Natural killer cell (primary cell): Measurements from ENCODE around the gene SH3TC2. TPM values are rescaled to one million over a fixed set of nuclear protein-coding genes. Genes with fewer than 3 reads are reported as not detected.

Source experiments
- ATAC-seq, 3 donors: fragments of 150-1000 bp in 2 of 3; fragments of 200-7000 bp in 1 of 3; cut with Tn5 transposase; 1 replicate in 1 of 3; 2 replicates in 2 of 3; pipeline ENCODE4 v1.10.0; 2021; ENCODE audit warnings: mild to moderate bottlenecking in 2 of 3, moderate library complexity in 2 of 3
- DNase-seq, 2 donors: peaks; one replicate each; pipeline versions ENCODE4 v3.0.0 to v3.0.0-alpha.2; 2013 to 2021; ENCODE audit warnings: mixed read lengths in 1 of 2
- H3K27ac ChIP-seq: one replicate; pipeline ENCODE4 v1.5.1; 2013; ENCODE audit warnings: mild to moderate bottlenecking, low read length
- H3K27me3 ChIP-seq: one replicate; pipeline ENCODE4 v1.6.1; 2013; ENCODE audit warnings: low read length; ENCODE audit not compliant: control insufficient read depth, insufficient read depth
- H3K36me3 ChIP-seq: one replicate; pipeline ENCODE4 v1.6.1; 2013; ENCODE audit warnings: low read length; ENCODE audit not compliant: control insufficient read depth, insufficient read depth
- H3K4me1 ChIP-seq: one replicate; pipeline ENCODE4 v1.6.1; 2013; ENCODE audit warnings: low read length; ENCODE audit not compliant: control insufficient read depth, insufficient read depth
- H3K4me3 ChIP-seq: one replicate; pipeline ENCODE4 v1.5.1; 2013; ENCODE audit warnings: low read length
- H3K9me3 ChIP-seq: one replicate; pipeline ENCODE4 v1.6.1; 2013; ENCODE audit warnings: low read length; ENCODE audit not compliant: control insufficient read depth, insufficient read depth
- H3K27ac Mint-ChIP-seq, 2 donors: one replicate each; pipeline ENCODE4 v1.8.0; 2022; ENCODE audit warnings: mild to moderate bottlenecking in 2 of 2, mixed read lengths in 2 of 2, moderate library complexity in 1 of 2
- H3K27me3 Mint-ChIP-seq, 2 donors: one replicate each; pipeline ENCODE4 v1.8.0; 2022; ENCODE audit warnings: low read depth in 2 of 2, mixed read lengths in 2 of 2
- H3K36me3 Mint-ChIP-seq: one replicate; pipeline ENCODE4 v1.8.0; 2022; ENCODE audit warnings: mixed read lengths
- H3K4me1 Mint-ChIP-seq, 2 donors: one replicate each; pipeline ENCODE4 v1.8.0; 2022; ENCODE audit warnings: mixed read lengths in 2 of 2
- H3K4me3 Mint-ChIP-seq: one replicate; pipeline ENCODE4 v1.8.0; 2022; ENCODE audit warnings: mild to moderate bottlenecking, moderate library complexity, mixed read lengths
- H3K9me3 Mint-ChIP-seq, 2 donors: one replicate each; pipeline ENCODE4 v1.8.0; 2022; ENCODE audit warnings: mixed read lengths in 2 of 2
- CTCF ChIP-seq: fragments of 200-600 bp; IDR thresholded peaks from one replicate; pipeline ENCODE4 v1.8.0; 2022; ENCODE audit warnings: antibody characterized with exemption
- WGBS: methylation state at CpG from one replicate; pipeline ENCODE4 v1.1.7; 2013; ENCODE audit warnings: missing lambda C conversion rate; ENCODE audit not compliant: insufficient coverage; 5-methylcytosine and 5-hydroxymethylcytosine counted together
- intact Hi-C: fragments of 100-400 bp; cut with micrococcal nuclease; formaldehyde crosslinking; loops from one replicate; pipeline ENCODE4 v1.14.2; 2022
- total RNA-seq, 4 donors: library from RNA; stranded (reverse); fragments of 120-200 nt in 1 of 4; gene quantifications; one replicate each; pipeline versions ENCODE4 v1.2.3 to v1.2.4, GENCODE V29; 2013 to 2022

Gene SH3TC2
- total RNA-seq, 3 donors from 2014 or later (not counting 1 experiment from before 2014, with no cell fraction given): 0.11 to 0.68 (median 0.58) TPM

GRCh38 chr5:149042865-149043264 is 20.0 kb downstream of the SH3TC2 start:
- TF ChIP-seq CTCF: no peak
- no peak overlapping the region for H3K4me3 ChIP-seq
- no CpG with 5 or more reads among the region's 1 CpG for WGBS
- DNase-seq (no peak), ATAC-seq (no peak)
- intact Hi-C loops: no loop called here
- H3K4me1 ChIP-seq: peaks cover 3% of the 10 kb centered on the region
- Mint-ChIP-seq H3K4me1 (peaks cover 6 to 8% of the 10 kb centered on the region in 2 donors), H3K4me3 (no peak overlapping the region), H3K36me3 (no peaks in the 10 kb centered on the region), H3K27ac (no peak overlapping the region), H3K9me3 (no peaks in the 10 kb centered on the region), H3K27me3 (peaks cover 6 to 14% of the 10 kb centered on the region in 2 donors)
- H3K27me3 ChIP-seq: no peaks in the 10 kb centered on the region
- no peaks in the 10 kb centered on the region for H3K9me3 ChIP-seq
- no peaks in the 10 kb centered on the region for H3K36me3 ChIP-seq
- H3K27ac ChIP-seq: no peak overlapping the region

GRCh38 chr5:149041242-149041641 is 21.6 kb downstream of the SH3TC2 start:
- no peak for DNase-seq
- Mint-ChIP-seq H3K9me3 (no peaks in the 10 kb centered on the region), H3K4me1 (peaks cover 17 to 24% of the 10 kb centered on the region in 2 donors), H3K27ac (no peak overlapping the region), H3K27me3 (peaks cover 6 to 10% of the 10 kb centered on the region in 2 donors), H3K36me3 (no peaks in the 10 kb centered on the region), H3K4me3 (no peak overlapping the region)
- 94% methylated on average over 5 of the region's 5 CpGs for WGBS
- no peak overlapping the region for H3K27ac ChIP-seq
- no peak for TF ChIP-seq CTCF
- H3K4me1 ChIP-seq: peaks cover 9% of the 10 kb centered on the region
- H3K36me3 ChIP-seq: no peaks in the 10 kb centered on the region
- no peaks in the 10 kb centered on the region for H3K27me3 ChIP-seq
- ATAC-seq: no peak
- no peaks in the 10 kb centered on the region for H3K9me3 ChIP-seq
- intact Hi-C loops: no loop called here
- no peak overlapping the region for H3K4me3 ChIP-seq

GRCh38 chr5:149040421-149040820 is 22.4 kb downstream of the SH3TC2 start:
- H3K4me1 ChIP-seq: peaks cover 9% of the 10 kb centered on the region
- intact Hi-C loops: no loop called here

More at GRCh38 chr5:149040421-149040820, 22.4 kb downstream of the SH3TC2 start:
- DNase-seq (no peak), ATAC-seq (no peak)
- H3K9me3 ChIP-seq: no peaks in the 10 kb centered on the region
- no peak for TF ChIP-seq CTCF
- Mint-ChIP-seq H3K36me3 (no peaks in the 10 kb centered on the region), H3K27ac (no peak overlapping the region), H3K9me3 (no peaks in the 10 kb centered on the region), H3K4me3 (no peak overlapping the region), H3K4me1 (peaks cover 20 to 31% of the 10 kb centered on the region in 2 donors), H3K27me3 (peaks cover 6 to 10% of the 10 kb centered on the region in 2 donors)
- 80% methylated on average over 1 of the region's 1 CpG for WGBS
- H3K4me3 ChIP-seq: no peak overlapping the region
- H3K36me3 ChIP-seq: no peaks in the 10 kb centered on the region
- no peak overlapping the region for H3K27ac ChIP-seq
- H3K27me3 ChIP-seq: no peaks in the 10 kb centered on the region
